Stimulated activated CD4-positive, alpha-beta T cell treated with anti-CD3 and anti-CD28 coated beads, Interleukin-4, amount 100 ng/mL, for 48 hours (primary cell): Measurements from ENCODE around the gene GPC3.

Experiments
- DNase-seq, 2 donors: peaks; one replicate each; pipeline ENCODE4 v3.0.0-alpha.2; 2020; ENCODE audit warnings: low read depth in 2 of 2

GPC3 gene

GRCh38 chrX:133681897-133682296 is 303.5 kb downstream of the GPC3 start:
- DNase-seq = no peak

- DNase-seq = no peak
Measured at GRCh38 chrX:133681421-133681820, 304.0 kb downstream of the GPC3 start.

GRCh38 chrX:133677123-133678063 is 308.0 kb downstream of the GPC3 start:
- no peak for DNase-seq

GRCh38 chrX:133676344-133677122 is 308.9 kb downstream of the GPC3 start:
- DNase-seq = no peak

GRCh38 chrX:133674726-133675470 is 310.5 kb downstream of the GPC3 start:
- DNase-seq = no peak

GRCh38 chrX:133670383-133670782 is 315.0 kb downstream of the GPC3 start:
- no peak for DNase-seq

- no peak for DNase-seq
Measured at GRCh38 chrX:133669214-133669613, 316.2 kb downstream of the GPC3 start.

- DNase-seq = no peak
Measured at GRCh38 chrX:133668225-133668931, 317.0 kb downstream of the GPC3 start.

GRCh38 chrX:133666256-133666655 is 319.1 kb downstream of the GPC3 start:
- no peak for DNase-seq

- no peak for DNase-seq
Measured at GRCh38 chrX:133661962-133662839, 323.2 kb downstream of the GPC3 start.

- DNase-seq = no peak
Measured at GRCh38 chrX:133660281-133660680, 325.1 kb downstream of the GPC3 start.

GRCh38 chrX:133658293-133658911 is 327.0 kb downstream of the GPC3 start:
- DNase-seq = no peak

- no peak for DNase-seq
Measured at GRCh38 chrX:133655275-133656265, 329.8 kb downstream of the GPC3 start.

- DNase-seq = no peak
Measured at GRCh38 chrX:133654811-133655210, 330.6 kb downstream of the GPC3 start.

GRCh38 chrX:133653358-133653757 is 332.0 kb downstream of the GPC3 start:
- DNase-seq = no peak

- no peak for DNase-seq
Measured at GRCh38 chrX:133652185-133652584, 333.2 kb downstream of the GPC3 start.

GRCh38 chrX:133650239-133650638 is 335.2 kb downstream of the GPC3 start:
- DNase-seq = no peak

GRCh38 chrX:133649651-133650050 is 335.7 kb downstream of the GPC3 start:
- no peak for DNase-seq

- DNase-seq = no peak
Measured at GRCh38 chrX:133648594-133648993, 336.8 kb downstream of the GPC3 start.
